ENCODE measurements around the gene PTPRQ.

The PTPRQ gene

DNA sequence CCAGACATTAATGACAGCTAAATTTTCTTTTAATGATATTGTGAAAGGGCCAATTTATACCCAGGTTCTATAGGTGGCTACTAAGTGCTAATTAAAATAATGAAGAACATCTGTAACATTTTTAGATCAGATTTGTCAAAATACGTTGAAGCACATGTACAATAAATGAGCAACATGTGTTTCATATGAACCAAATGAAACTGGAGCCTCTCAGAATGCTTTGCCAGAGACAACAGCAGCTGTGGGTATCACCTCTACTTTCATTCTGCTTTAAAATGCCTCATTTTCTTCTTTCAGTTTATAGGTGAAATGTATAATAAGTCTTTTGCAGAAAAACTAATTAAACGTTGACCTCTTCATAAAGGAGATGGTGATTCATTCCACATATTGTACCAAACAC is 237.3 kb downstream of the PTPRQ start (continued):
- TF ChIP-seq ZNF311 (tag by site-specific recombination; IDR thresholded peaks at IDR 0.05; ENCODE audit: borderline replicate concordance) (no peak), EGR2 (tag by site-specific recombination; IDR thresholded peaks at IDR 0.05; ENCODE audit: low read depth) (no peak), GLIS1 (tag by site-specific recombination; IDR thresholded peaks at IDR 0.05) (no peak), ZNF549 (tag by site-specific recombination; IDR thresholded peaks at IDR 0.05) (no peak), ZNF404 (tag by site-specific recombination; IDR thresholded peaks at IDR 0.05) (no peak), ZNF621 (tag by site-specific recombination; IDR thresholded peaks at IDR 0.05) (no peak), ZNF132 (tag by site-specific recombination; IDR thresholded peaks at IDR 0.05; ENCODE audit: borderline replicate concordance) (no peak), ZNF202 (tag by site-specific recombination; IDR thresholded peaks at IDR 0.05; ENCODE audit: borderline replicate concordance) (no peak)
- TF ChIP-seq, protein P1, sequence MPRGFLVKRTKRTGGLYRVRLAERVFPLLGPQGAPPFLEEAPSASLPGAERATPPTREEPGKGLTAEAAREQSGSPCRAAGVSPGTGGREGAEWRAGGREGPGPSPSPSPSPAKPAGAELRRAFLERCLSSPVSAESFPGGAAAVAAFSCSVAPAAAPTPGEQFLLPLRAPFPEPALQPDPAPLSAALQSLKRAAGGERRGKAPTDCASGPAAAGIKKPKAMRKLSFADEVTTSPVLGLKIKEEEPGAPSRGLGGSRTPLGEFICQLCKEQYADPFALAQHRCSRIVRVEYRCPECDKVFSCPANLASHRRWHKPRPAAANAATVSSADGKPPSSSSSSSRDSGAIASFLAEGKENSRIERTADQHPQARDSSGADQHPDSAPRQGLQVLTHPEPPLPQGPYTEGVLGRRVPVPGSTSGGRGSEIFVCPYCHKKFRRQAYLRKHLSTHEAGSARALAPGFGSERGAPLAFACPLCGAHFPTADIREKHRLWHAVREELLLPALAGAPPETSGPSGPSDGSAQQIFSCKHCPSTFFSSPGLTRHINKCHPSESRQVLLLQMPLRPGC (tag by site-specific recombination; IDR thresholded peaks at IDR 0.05): no peak

DNA sequence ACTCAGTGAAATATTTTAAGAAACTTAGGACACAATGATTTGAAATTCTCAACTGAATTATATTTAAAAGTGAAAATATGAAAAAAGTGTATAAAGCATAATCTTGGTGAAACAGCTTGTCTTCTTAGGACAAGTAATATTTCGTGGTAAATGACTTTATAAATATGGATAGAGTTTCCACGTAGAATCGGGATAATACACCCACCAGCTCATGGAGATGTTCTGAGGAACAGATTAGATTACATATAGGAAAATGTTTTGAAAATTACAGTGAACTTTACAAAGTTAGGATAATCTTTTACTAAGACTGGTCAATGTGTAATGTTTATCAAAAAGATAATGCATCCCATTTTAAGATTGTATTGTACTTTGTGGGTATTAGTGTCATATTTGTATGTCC is 237.8 kb downstream of the PTPRQ start:
- CTCF ChIA-PET: no interaction called here
- POLR2A ChIA-PET: no interaction called here
- Histone ChIP-seq H3K4me3 (ENCODE audit: low read depth, low read length) (no peak overlapping the region), H3K36me3 (ENCODE audit: control insufficient read depth in 2 of 2, insufficient read depth in 1 of 2, low read length in 2 of 2) (no peaks in the 10 kb centered on the region), H3K4me1 (ENCODE audit: control insufficient read depth, insufficient read depth, low read length) (no peaks in the 10 kb centered on the region), H3K27ac (ENCODE audit: extremely low read depth, low read depth, low read length) (no peak overlapping the region), H3K9me3 (ENCODE audit: control insufficient read depth, insufficient read depth, low read depth, low read length) (no peaks in the 10 kb centered on the region)
- TF ChIP-seq, protein P2, sequence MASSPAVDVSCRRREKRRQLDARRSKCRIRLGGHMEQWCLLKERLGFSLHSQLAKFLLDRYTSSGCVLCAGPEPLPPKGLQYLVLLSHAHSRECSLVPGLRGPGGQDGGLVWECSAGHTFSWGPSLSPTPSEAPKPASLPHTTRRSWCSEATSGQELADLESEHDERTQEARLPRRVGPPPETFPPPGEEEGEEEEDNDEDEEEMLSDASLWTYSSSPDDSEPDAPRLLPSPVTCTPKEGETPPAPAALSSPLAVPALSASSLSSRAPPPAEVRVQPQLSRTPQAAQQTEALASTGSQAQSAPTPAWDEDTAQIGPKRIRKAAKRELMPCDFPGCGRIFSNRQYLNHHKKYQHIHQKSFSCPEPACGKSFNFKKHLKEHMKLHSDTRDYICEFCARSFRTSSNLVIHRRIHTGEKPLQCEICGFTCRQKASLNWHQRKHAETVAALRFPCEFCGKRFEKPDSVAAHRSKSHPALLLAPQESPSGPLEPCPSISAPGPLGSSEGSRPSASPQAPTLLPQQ (tag by site-specific recombination; IDR thresholded peaks at IDR 0.05): no peak
- TF ChIP-seq TRIM28 (IDR thresholded peaks at IDR 0.05; ENCODE audit: borderline replicate concordance, low read length): no peak
- TF ChIP-seq, protein P3, sequence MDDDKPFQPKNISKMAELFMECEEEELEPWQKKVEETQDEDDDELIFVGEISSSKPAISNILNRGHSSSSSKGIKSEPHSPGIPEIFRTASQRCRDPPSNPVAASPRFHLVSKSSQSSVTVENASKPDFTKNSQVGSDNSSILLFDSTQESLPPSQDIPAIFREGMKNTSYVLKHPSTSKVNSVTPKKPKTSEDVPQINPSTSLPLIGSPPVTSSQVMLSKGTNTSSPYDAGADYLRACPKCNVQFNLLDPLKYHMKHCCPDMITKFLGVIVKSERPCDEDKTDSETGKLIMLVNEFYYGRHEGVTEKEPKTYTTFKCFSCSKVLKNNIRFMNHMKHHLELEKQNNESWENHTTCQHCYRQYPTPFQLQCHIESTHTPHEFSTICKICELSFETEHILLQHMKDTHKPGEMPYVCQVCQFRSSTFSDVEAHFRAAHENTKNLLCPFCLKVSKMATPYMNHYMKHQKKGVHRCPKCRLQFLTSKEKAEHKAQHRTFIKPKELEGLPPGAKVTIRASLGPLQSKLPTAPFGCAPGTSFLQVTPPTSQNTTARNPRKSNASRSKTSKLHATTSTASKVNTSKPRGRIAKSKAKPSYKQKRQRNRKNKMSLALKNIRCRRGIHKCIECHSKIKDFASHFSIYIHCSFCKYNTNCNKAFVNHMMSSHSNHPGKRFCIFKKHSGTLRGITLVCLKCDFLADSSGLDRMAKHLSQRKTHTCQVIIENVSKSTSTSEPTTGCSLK (tag by site-specific recombination; IDR thresholded peaks at IDR 0.05): no peak
- TF ChIP-seq, protein P4, sequence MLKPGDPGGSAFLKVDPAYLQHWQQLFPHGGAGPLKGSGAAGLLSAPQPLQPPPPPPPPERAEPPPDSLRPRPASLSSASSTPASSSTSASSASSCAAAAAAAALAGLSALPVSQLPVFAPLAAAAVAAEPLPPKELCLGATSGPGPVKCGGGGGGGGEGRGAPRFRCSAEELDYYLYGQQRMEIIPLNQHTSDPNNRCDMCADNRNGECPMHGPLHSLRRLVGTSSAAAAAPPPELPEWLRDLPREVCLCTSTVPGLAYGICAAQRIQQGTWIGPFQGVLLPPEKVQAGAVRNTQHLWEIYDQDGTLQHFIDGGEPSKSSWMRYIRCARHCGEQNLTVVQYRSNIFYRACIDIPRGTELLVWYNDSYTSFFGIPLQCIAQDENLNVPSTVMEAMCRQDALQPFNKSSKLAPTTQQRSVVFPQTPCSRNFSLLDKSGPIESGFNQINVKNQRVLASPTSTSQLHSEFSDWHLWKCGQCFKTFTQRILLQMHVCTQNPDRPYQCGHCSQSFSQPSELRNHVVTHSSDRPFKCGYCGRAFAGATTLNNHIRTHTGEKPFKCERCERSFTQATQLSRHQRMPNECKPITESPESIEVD (tag by site-specific recombination; IDR thresholded peaks at IDR 0.05): no peak
- no peak for TF ChIP-seq ZNF660 (tag by site-specific recombination; IDR thresholded peaks at IDR 0.05)
- TF ChIP-seq ZNF501 (tag by site-specific recombination; IDR thresholded peaks at IDR 0.05): no peak
- TF ChIP-seq ZNF791 (tag by site-specific recombination; IDR thresholded peaks at IDR 0.05): no peak
- TF ChIP-seq GLIS2 (tag by site-specific recombination; IDR thresholded peaks at IDR 0.05): no peak
- no peak for TF ChIP-seq ZNF114 (tag by site-specific recombination; IDR thresholded peaks at IDR 0.05)
- TF ChIP-seq ZNF600 (tag by site-specific recombination; IDR thresholded peaks at IDR 0.05): no peak
- no peak for TF ChIP-seq KLF10 (tag by site-specific recombination; IDR thresholded peaks at IDR 0.05)
- no peak for TF ChIP-seq ZNF266 (tag by site-specific recombination; IDR thresholded peaks at IDR 0.05; ENCODE audit: low read depth)
- TF ChIP-seq ZNF133 (tag by site-specific recombination; IDR thresholded peaks at IDR 0.05): no peak
- no peak for TF ChIP-seq IKZF3 (tag by site-specific recombination; IDR thresholded peaks at IDR 0.05)

Data from HEK293 (cell line).